ENCODE measurements around the gene NNT.
"Not testable (repeated sequence)": the region's sequence is repeated elsewhere in the genome, so short reads cannot be mapped to it uniquely, and the experiment has no call there.

The NNT gene

DNA sequence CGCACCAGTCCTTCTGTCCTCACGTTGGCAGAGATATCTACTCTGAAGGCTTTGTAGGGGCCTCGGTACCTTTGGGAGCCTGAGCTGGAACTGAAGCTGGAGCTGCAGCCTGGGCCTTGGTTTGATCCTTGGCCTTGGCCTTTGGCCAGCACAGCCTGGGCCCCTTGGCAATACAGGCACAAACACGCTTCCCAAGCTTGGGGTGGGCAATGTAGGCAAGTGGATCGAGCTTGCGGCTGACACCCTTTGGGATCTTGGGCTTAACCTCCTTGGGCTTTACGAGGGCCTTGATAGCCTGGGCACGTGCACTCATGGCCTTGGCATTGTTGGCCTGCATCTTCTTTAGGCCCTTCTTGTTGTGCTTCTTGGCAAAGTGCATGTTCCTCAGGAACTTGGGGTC is 63.7 kb downstream of the NNT start:
- DNase-seq (ENCODE audit: low read depth in 2 of 2) = not testable (repeated sequence)

- not testable (repeated sequence) for DNase-seq (ENCODE audit: low read depth in 2 of 2)
Measured at GRCh38 chr5:43667379-43667778, 64.4 kb downstream of the NNT start.

- DNase-seq (ENCODE audit: low read depth in 2 of 2) = no peak
Measured at GRCh38 chr5:43674536-43674935, 71.6 kb downstream of the NNT start.

GRCh38 chr5:43675357-43675756 is 72.4 kb downstream of the NNT start:
- no peak for DNase-seq (ENCODE audit: low read depth in 2 of 2)

DNA sequence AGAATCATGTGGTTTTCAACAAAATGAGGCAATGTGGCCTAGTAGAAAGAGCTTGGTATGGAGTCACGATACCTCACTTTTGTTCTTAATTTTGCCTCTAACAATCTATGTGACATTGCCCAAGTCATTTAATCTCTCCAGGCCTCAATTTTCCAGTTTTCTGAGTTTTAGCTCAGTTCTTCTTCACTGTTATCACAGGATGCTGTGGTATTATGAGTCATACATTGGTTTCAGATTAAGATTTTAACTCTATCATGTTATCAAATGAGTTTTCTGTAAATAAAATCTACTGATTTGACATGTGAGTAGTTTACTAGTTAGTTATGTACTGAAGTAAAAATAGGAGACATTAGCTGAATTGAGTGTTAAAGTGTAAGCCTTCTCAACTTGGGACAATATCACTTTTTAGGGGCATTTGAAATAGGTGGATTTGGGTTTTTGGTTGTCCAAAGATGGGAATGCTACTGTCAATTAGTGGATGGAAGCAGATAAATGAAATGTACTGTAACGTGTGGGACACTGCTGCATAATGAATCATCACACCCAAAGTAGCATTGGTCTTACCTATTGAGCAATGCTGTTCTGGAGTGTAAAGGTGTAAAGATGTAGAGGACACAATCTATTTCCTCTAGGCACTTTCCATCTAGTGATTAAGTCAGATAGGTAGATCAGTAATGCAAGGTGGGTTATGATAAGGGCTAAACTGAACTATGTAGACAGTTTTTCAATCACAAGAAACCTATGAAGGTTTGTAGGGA is 73.3 kb downstream of the NNT start:
- DNase-seq (ENCODE audit: low read depth in 2 of 2) = no peak

GRCh38 chr5:43677253-43677652 is 74.3 kb downstream of the NNT start:
- no peak for DNase-seq (ENCODE audit: low read depth in 2 of 2)

DNA sequence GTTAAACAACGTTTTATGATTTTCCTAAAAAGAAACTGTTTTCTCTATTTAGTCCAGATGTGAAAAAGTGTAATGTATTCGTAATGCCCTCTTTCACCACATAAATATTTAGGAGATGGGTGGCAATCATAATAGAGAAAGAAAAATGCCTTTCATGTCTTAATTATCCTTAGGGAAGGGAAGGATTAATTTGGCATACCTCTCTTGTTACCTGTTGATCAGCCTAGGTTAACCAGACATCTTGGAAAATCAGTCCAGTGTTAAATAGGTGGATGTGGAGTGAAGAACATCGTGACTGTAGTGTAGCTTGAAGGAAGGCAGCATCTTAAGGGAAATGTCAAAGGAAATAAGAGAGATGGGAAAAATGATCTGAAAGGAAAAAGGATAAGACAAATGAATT is 76.2 kb downstream of the NNT start:
- DNase-seq (ENCODE audit: low read depth in 2 of 2) = no peak

DNA sequence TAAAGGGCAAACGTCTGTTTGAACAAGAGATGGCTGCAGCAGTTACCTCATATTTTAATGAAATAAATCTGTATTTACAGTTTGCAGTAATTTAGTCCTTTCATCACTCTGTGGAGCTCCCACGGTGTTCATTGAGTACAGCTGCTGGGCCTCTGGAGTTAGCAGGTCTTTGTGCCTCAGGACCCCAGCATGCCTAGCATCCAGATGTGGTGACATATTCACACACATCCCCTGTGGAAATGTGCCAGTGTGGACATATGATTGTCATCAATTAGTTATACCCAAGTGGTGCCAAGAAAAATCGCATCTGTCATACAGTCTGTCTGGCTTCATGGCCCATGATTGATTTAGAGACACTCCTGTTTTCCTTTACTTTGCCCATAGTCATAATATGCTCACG is 77.3 kb downstream of the NNT start:
- DNase-seq (ENCODE audit: low read depth in 2 of 2) = no peak

GRCh38 chr5:43683884-43684471 is 81.0 kb downstream of the NNT start:
- no peak for DNase-seq (ENCODE audit: low read depth in 2 of 2)

DNA sequence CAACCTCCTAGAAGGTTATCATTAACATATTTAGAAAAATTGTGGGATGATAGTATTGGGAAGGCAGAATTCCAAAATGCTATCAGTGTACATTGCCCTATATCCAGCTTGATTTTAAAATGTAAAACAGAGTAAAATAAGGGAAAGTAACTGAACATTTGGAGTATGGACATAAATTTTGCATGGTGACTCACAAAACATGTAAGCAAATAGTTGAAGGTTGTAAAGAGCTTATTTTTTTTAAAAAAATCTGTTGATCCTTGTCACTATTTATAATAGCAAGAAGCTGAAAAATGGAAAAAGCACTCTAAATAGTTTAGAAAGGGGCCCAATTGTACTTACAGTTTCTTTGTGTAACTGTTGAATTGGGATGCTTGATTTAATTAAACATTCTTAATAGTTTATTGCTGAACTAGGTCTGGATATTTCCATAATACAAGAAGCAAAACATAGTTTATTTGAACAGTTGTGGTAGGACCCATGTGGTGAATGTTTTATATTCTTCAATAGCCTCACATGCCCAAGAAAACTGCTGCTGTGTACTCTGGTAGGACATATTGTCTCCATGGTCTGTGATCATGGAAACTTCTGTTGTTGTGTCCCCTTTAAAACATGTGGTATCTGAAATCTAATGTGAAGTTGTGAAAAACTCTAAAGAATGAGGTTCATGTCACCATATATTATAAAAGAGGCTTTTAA is 82.4 kb downstream of the NNT start:
- no peak for DNase-seq (ENCODE audit: low read depth in 2 of 2)

DNA sequence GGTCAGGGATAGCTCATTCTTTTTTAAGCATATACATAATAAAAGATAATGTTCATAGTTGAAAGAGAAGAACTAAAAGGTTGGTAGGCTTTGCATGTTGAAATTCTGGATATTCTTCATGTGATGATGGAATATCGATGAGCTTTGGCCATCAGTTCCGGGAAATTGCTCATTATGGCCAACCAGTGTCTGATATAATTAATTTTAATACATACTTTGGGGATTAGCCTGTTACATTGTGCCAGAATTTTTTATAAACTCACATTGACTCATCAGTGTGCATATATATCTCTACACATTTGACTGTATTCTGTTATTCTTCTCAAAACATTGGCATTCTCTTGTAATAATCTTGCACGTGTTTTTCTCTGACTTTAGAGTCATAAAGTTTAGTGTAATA is 84.3 kb downstream of the NNT start:
- DNase-seq (ENCODE audit: low read depth in 2 of 2) = no peak

- no peak for DNase-seq (ENCODE audit: low read depth in 2 of 2)
Measured at GRCh38 chr5:43691275-43691674, 88.3 kb downstream of the NNT start.

- no peak for DNase-seq (ENCODE audit: low read depth in 2 of 2)
Measured at GRCh38 chr5:43691893-43692292, 88.9 kb downstream of the NNT start.

DNA sequence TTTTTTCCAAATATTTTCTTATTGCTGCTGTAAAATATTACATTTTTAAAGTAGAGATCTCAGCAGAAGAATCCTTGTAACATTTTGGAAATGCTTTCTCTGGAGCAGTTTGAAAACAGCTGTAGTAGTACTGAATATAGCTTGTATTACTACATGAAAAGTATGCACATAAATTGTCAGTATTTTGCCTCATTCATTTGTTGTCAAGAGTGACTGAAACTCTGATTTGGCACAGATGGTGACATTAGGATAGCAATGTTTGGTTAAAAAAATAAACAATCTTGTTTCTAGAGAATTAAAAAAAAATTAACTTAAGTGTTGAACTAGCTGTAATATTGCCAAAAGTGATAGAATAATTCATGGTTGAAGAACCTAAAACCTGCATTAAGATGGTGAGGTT is 90.4 kb downstream of the NNT start:
- no peak for DNase-seq (ENCODE audit: low read depth in 2 of 2)

DNA sequence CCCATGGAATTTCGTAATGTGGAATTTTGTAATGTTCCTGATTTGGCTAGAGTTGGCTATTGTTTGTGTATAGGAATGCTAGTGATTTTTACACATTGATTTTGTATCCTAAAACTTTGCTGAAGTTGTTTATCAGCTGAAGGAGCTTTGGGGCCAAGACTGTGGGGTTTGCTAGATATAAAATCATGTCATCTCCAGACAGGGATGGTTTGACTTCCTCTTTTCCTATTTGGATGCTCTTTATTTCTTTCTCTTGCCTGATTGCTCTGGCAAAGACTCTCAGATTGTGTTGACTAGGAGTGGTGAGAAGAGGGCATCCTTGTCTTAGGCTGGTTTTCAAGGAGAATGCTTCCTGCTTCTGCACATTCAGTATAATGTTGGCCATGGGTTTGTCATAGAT is 91.0 kb downstream of the NNT start:
- no peak for DNase-seq (ENCODE audit: low read depth in 2 of 2)

DNA sequence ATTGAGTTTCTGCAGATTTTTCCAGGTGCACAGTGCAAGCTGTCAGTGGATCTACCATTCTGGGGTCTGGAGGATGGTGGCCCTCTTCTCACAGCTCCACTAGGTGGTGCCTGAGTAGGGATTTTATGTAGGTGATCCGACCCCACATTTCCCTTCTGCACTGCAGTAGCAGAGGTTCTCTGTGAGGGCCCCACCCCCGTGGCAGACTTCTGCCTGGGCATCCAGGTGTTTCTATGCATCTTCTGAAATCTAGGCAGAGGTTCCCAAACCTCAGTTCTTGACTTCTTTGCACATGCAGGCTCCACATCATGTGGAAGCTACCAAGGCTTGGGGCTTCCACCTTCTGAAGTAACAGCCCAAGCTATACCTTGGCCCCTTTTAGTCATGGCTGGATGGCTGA is 93.5 kb downstream of the NNT start:
- DNase-seq (ENCODE audit: low read depth in 2 of 2) = not testable (repeated sequence)

- no peak for DNase-seq (ENCODE audit: low read depth in 2 of 2)
Measured at GRCh38 chr5:43699910-43700309, 96.9 kb downstream of the NNT start.

DNA sequence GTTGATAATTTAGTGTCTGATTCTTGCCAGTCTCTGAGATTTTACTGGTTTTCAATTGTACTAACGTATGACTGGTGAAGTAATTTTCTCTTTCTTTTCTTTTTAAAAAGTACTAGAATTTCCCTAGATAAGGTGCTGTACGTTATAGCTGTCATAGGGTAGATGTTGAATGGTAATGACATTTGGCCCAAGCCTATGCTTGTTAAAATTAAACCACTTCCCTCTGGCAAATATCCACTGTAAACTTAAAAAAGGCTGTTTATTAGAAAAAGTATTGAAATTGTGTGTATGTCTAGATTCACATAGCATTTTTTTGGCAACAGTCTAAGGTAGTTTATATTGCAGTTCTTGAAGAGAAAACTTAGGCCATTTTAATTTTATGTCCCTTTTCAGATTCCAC is 97.6 kb downstream of the NNT start:
- no peak for DNase-seq (ENCODE audit: low read depth in 2 of 2)

- DNase-seq (ENCODE audit: low read depth in 2 of 2) = no peak
Measured at GRCh38 chr5:43701227-43701626, 98.2 kb downstream of the NNT start.

- no peak for DNase-seq (ENCODE audit: low read depth in 2 of 2)
Measured at GRCh38 chr5:43702293-43702692, 99.3 kb downstream of the NNT start.

- no peak for DNase-seq (ENCODE audit: low read depth in 2 of 2)
Measured at GRCh38 chr5:43702815-43703214, 99.8 kb downstream of the NNT start.

DNA sequence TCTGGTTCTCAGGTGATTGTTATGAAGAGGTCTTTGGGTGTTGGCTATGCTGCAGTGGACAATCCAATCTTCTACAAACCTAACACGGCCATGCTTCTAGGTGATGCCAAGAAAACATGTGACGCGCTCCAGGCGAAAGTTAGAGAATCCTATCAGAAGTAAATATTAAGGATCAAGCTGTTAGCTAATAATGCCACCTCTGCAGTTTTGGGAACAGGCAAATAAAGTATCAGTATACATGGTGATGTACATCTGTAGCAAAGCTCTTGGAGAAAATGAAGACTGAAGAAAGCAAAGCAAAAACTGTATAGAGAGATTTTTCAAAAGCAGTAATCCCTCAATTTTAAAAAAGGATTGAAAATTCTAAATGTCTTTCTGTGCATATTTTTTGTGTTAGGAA is 101.3 kb downstream of the NNT start:
- no peak for DNase-seq (ENCODE audit: low read depth in 2 of 2)

DNA sequence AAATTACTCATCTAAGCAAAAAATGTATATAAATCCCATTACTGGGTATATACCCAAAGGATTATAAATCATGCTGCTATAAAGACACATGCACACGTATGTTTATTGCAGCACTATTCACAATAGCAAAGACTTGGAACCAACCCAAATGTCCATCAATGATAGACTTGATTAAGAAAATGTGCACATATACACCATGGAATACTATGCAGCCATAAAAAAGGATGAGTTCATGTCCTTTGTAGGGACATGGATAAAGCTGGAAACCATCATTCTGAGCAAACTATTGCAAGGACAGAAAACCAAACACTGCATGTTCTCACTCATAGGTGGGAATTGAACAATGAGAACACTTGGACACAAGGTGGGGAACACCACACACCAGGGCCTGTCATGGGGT is 103.6 kb downstream of the NNT start:
- DNase-seq (ENCODE audit: low read depth in 2 of 2) = not testable (repeated sequence)

Measured in stimulated activated CD4-positive, alpha-beta T cell treated with anti-CD3 and anti-CD28 coated beads, Interleukin-15, amount 100 ng/mL, for 48 hours (primary cell).